Activated T-cell treated with anti-CD3 and anti-CD28 coated beads, Interleukin-2, amount 50 U/mL, for 72 hours (primary cell): ENCODE data around the gene AP1M2. TPM values are rescaled to one million over a fixed set of nuclear protein-coding genes. Genes with fewer than 3 reads are reported as not detected.

Experiments used
- ATAC-seq, 2 donors: fragments of 150-1000 bp; cut with Tn5 transposase; replicated peaks in 1 of 2; 2 replicates each; pipeline ENCODE4 v1.10.0; 2021; ENCODE audit warnings: moderate library complexity in 2 of 2, mild to moderate bottlenecking in 1 of 2
- DNase-seq, 2 donors: peaks; one replicate each; pipeline ENCODE4 v3.0.0; 2021 to 2022; ENCODE audit warnings: mixed read lengths in 1 of 2
- H3K27ac Mint-ChIP-seq: one replicate; pipeline ENCODE4 v1.8.0; 2022; ENCODE audit warnings: mild to moderate bottlenecking, moderate library complexity, mixed read lengths
- H3K27me3 Mint-ChIP-seq: one replicate; pipeline ENCODE4 v1.8.0; 2022; ENCODE audit warnings: low read depth, mixed read lengths
- H3K36me3 Mint-ChIP-seq, 2 donors: one replicate each; pipeline ENCODE4 v1.8.0; 2022; ENCODE audit warnings: mixed read lengths in 2 of 2, mild to moderate bottlenecking in 1 of 2; ENCODE audit not compliant: insufficient read depth in 2 of 2
- H3K4me1 Mint-ChIP-seq: one replicate; pipeline ENCODE4 v1.8.0; 2022; ENCODE audit warnings: low read depth, mixed read lengths
- H3K4me3 Mint-ChIP-seq, 2 donors: one replicate each; pipeline ENCODE4 v1.8.0; 2022; ENCODE audit warnings: mild to moderate bottlenecking in 2 of 2, mixed read lengths in 2 of 2, moderate library complexity in 2 of 2
- H3K9me3 Mint-ChIP-seq, 2 donors: one replicate each; pipeline ENCODE4 v1.8.0; 2022; ENCODE audit warnings: mixed read lengths in 2 of 2
- total RNA-seq, 2 donors: library from RNA; stranded (reverse); gene quantifications; one replicate each; pipeline ENCODE4 v1.2.3, GENCODE V29; 2022

The AP1M2 gene
- total RNA-seq, 2 donors from 2014 or later: not detected

DNA sequence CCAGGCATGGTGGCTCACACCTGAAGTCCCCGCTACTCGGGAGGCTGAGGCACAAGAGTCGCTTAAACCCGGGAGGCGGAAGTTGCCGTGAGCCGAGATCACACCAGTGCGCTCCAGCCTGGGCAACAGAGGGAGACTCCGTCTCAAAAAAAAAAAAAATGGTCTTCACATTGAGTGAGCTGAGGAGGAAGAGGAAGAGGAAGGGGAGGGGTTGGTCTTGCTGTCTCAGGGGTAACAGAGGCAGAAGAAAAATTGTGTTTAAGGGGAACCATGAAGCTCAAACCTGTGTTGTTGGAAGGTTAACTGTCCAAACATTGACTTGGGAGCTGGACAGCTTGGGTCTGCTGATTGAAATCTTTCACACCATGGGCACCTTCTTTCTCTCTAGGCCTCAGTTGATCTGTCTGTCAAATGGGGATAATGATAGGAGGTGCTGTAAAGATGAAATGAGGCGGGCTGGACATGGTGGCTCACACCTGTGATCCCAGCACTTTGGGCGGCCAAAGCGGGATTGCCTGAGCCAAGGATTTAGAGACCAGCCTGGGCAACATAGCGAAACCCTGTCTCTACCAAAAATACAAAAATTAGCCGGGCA lies 28.4 kb upstream of the AP1M2 start:
- peaks cover 0 to 12% of the 10 kb centered on the region in 2 donors for H3K36me3 Mint-ChIP-seq
- H3K4me3 Mint-ChIP-seq: no peak overlapping the region
- no peak for ATAC-seq
- no peaks in the 10 kb centered on the region for H3K9me3 Mint-ChIP-seq
- DNase-seq: no peak
- no peaks in the 10 kb centered on the region for H3K27me3 Mint-ChIP-seq
- peaks cover 33% of the 10 kb centered on the region for H3K4me1 Mint-ChIP-seq
- no peak overlapping the region for H3K27ac Mint-ChIP-seq

DNA sequence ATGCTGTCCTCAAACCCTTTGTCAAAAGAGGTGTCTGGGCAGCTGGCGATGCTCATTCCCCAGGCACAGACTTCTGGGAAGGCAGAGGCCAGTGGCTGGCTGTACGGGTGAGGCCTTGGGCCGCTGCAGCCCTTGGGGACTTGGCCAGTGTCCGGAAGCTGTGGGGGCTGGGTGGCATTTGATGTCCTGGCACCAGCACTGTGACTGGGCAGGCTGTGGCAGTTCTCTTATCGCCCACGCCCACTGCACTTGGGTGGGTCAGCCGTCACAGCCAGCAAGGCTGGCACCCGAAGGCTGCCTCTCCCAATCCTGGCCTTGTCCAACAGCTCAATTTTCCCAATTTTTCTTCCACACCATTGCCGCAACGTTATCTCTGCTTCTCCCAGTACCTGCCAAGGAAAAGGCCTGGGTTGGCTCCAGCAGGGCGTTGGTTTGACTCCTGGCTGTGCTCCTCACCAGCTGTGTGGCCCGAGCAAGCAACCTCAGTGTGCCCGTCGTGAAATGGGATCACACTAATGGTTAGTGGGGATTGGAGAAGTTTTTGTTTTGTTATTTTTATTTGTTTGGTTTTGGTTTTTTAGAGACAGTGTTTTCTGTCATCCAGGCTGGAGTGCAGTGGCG lies 25.5 kb upstream of the AP1M2 start:
- ATAC-seq: no peak
- Mint-ChIP-seq H3K9me3 (no peaks in the 10 kb centered on the region), H3K4me1 (peaks cover 29% of the 10 kb centered on the region), H3K4me3 (no peak overlapping the region), H3K36me3 (peaks cover 0 to 7% of the 10 kb centered on the region in 2 donors), H3K27me3 (no peaks in the 10 kb centered on the region), H3K27ac (no peak overlapping the region)
- DNase-seq: no peak

DNA sequence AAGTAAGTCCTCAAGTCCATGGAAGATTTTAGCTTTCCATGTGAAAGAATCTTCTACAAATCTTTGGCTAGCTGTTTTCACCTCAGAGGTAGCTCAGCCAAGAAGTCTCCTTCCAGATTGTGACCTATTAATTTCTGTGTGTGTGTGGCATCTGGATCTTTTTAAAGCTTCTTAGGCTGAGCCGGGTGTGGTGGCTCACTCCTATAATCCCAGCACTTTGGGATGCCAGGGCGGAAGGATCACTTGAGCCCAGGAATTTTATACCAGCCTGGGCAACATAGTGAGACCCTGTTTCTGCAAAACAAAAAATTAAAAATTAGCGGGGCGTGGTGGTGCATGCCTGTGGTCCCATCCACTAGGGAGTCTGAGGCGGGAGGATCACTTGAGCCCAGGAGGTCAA lies 24.8 kb upstream of the AP1M2 start:
- no peak overlapping the region for H3K4me3 Mint-ChIP-seq
- H3K27me3 Mint-ChIP-seq: no peaks in the 10 kb centered on the region
- H3K9me3 Mint-ChIP-seq: no peaks in the 10 kb centered on the region
- ATAC-seq: no peak
- DNase-seq: no peak
- H3K27ac Mint-ChIP-seq: no peak overlapping the region
- H3K36me3 Mint-ChIP-seq: peaks cover 0 to 7% of the 10 kb centered on the region in 2 donors
- peaks cover 29% of the 10 kb centered on the region for H3K4me1 Mint-ChIP-seq

DNA sequence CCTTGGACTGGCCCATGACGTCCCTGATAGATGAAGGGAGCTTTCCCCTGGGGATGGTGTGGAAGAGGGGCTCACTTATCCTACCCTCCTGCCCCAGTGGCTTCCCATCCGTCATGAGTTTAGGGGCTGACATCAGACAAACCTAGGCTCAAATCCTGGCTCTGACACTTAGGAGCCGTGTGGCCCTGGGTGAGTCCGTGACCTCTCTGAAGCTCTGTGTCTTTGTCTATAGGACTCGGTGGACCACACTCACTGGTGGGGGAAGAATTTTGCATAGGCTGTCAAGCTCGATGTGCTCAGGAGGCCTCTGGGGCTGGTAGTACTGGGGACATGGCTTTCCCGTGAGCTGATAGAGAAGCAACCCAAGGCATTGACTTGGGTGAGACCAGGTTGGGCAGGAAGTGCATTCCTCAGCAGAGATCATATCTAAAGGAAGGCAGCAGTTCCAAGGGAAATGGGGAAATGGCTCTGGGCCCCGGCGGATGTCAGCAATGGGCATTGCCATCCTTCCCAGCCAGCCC lies 17.4 kb upstream of the AP1M2 start:
- peak overlapping the region; percentile 79 to 98 for H3K4me3 Mint-ChIP-seq
- DNase-seq: peak in 1 of 2 donors; percentile 14

GRCh38 chr19:10603873-10604459 lies 16.9 kb upstream of the AP1M2 start:
- Mint-ChIP-seq H3K27ac (peak overlapping the region; percentile 98), H3K27me3 (no peaks in the 10 kb centered on the region), H3K9me3 (no peaks in the 10 kb centered on the region), H3K4me3 (peak overlapping the region; percentile 79 to 98), H3K36me3 (peaks cover 3 to 5% of the 10 kb centered on the region in 2 donors), H3K4me1 (peaks cover 27% of the 10 kb centered on the region)
- ATAC-seq: peak in 1 of 2 donors; percentile 12
- DNase-seq: peak; percentile 34 to 39

More for the DNA sequence above, 17.4 kb upstream of the AP1M2 start:
- peaks cover 3 to 5% of the 10 kb centered on the region in 2 donors for H3K36me3 Mint-ChIP-seq
- H3K27ac Mint-ChIP-seq: peak overlapping the region; percentile 98
- H3K4me1 Mint-ChIP-seq: peaks cover 27% of the 10 kb centered on the region
- no peaks in the 10 kb centered on the region for H3K9me3 Mint-ChIP-seq
- no peak for ATAC-seq
- no peaks in the 10 kb centered on the region for H3K27me3 Mint-ChIP-seq

DNA sequence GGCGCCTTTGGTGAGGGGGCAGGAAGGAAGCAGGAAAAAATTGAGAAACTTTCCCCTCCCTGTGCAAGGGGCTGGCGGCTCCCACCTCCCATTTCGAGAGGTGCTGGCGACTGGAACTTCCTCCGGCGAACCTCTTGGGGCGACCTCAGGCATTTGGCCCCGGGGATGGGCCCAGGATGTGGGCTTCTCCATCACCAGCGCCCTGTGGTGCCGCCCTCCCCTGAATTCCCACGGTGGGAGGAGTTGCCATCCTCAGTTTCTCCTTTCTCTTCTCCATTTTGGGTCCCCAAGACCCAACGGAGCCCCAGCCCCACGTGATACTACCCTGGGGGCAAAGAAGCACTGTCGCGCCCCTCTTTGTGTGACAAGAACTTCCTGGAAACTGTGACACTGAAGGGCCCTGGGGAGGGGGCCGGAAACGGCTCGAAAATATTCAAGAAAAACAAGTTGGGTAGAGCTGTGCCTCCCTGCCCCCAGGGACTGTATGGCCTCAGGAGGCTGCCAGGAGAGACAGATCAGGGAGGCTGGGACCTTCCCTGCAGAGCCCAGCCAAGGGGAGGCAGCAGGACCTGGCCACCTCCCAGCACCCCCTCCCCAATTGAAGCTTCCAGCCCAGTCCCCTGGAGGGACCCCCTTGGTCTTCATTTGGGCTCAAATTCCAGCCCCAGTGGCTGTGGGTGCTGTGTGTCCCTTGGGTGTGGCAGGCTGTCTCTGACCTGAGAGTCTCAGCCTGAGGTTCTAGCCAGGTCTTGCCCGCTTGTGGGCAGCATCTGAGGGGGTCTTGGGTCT lies 16.2 kb upstream of the AP1M2 start:
- Mint-ChIP-seq H3K27me3 (no peaks in the 10 kb centered on the region), H3K9me3 (no peaks in the 10 kb centered on the region), H3K27ac (peak overlapping the region; percentile 98), H3K4me1 (peaks cover 27% of the 10 kb centered on the region), H3K4me3 (peak overlapping the region; percentile 79 to 98), H3K36me3 (peaks cover 3 to 5% of the 10 kb centered on the region in 2 donors)
- ATAC-seq: peak; percentile 70
- peak; percentile 78 to 84 for DNase-seq

GRCh38 chr19:10602330-10603083 lies 15.4 kb upstream of the AP1M2 start:
- Mint-ChIP-seq H3K27ac (peak overlapping the region; percentile 98), H3K9me3 (no peaks in the 10 kb centered on the region), H3K27me3 (no peaks in the 10 kb centered on the region), H3K36me3 (peaks cover 3 to 5% of the 10 kb centered on the region in 2 donors), H3K4me3 (peak overlapping the region; percentile 79 to 98), H3K4me1 (peaks cover 27% of the 10 kb centered on the region)
- ATAC-seq (peak; percentile 84 to 86), DNase-seq (peak; percentile 87 to 91)

GRCh38 chr19:10601999-10602329 lies 14.9 kb upstream of the AP1M2 start:
- Mint-ChIP-seq H3K36me3 (peaks cover 3 to 5% of the 10 kb centered on the region in 2 donors), H3K27me3 (no peaks in the 10 kb centered on the region), H3K9me3 (no peaks in the 10 kb centered on the region), H3K4me3 (peak overlapping the region; percentile 68 to 76), H3K4me1 (peaks cover 22% of the 10 kb centered on the region), H3K27ac (no peak overlapping the region)
- DNase-seq (no peak), ATAC-seq (no peak)

GRCh38 chr19:10600149-10600548 lies 13.0 kb upstream of the AP1M2 start:
- no peak overlapping the region for H3K27ac Mint-ChIP-seq
- no peaks in the 10 kb centered on the region for H3K27me3 Mint-ChIP-seq
- no peak overlapping the region for H3K4me3 Mint-ChIP-seq
- no peak for DNase-seq
- H3K4me1 Mint-ChIP-seq: peaks cover 41% of the 10 kb centered on the region
- H3K9me3 Mint-ChIP-seq: no peaks in the 10 kb centered on the region
- ATAC-seq: no peak
- H3K36me3 Mint-ChIP-seq: peaks cover 3 to 5% of the 10 kb centered on the region in 2 donors

- no peak for DNase-seq
- ATAC-seq: no peak
- Mint-ChIP-seq H3K9me3 (no peaks in the 10 kb centered on the region), H3K36me3 (no peaks in the 10 kb centered on the region), H3K4me3 (no peak overlapping the region), H3K4me1 (peaks cover 19% of the 10 kb centered on the region), H3K27me3 (no peaks in the 10 kb centered on the region), H3K27ac (no peak overlapping the region)
Observed at GRCh38 chr19:10593820-10594637, 6.9 kb upstream of the AP1M2 start.

DNA sequence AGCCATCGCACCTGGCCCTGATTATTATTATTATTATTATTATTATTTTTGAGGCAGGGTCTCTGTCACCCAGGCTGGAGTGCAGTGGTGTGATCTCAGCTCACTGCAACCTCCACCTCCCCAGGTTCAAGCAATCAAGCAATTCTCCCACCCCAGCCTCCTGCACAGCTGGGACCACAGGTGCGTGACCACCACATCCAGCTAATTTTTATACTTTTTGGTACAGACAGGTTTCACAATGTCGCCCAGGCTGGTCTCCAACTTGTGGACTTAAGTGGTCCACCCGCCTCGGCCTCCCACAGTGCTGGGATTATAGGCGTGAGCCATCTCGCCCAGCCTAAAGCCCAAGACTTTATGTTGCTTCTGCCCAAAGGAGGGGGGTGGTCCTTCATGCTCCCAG lies 6.0 kb upstream of the AP1M2 start:
- H3K9me3 Mint-ChIP-seq: no peaks in the 10 kb centered on the region
- H3K4me3 Mint-ChIP-seq: no peak overlapping the region
- peaks cover under 1% of the 10 kb centered on the region for H3K27me3 Mint-ChIP-seq
- DNase-seq: no peak
- no peak overlapping the region for H3K27ac Mint-ChIP-seq
- no peak for ATAC-seq
- peaks cover 19% of the 10 kb centered on the region for H3K4me1 Mint-ChIP-seq
- no peaks in the 10 kb centered on the region for H3K36me3 Mint-ChIP-seq

DNA sequence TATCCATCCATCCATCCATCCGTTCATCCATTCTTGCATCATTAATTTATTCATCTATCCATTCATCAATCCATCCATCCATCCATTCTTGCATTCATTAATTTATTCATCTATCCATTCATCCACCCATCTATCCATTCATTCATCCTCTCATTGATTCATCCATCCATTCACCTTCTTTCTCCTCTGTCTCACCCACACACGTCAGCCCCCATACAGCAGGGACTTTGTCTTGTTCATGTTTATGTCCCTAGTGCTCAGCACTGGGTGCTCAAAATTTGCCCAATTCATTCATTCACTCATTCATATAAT lies 683 bp upstream of the AP1M2 start:
- no peak overlapping the region for H3K4me3 Mint-ChIP-seq
- no peak overlapping the region for H3K27ac Mint-ChIP-seq

More for the DNA sequence above, 683 bp upstream of the AP1M2 start:
- H3K4me1 Mint-ChIP-seq: peaks cover 6% of the 10 kb centered on the region
- H3K36me3 Mint-ChIP-seq: no peaks in the 10 kb centered on the region
- DNase-seq (no peak), ATAC-seq (no peak)
- H3K9me3 Mint-ChIP-seq: peaks cover 0 to 6% of the 10 kb centered on the region in 2 donors
- peaks cover 11% of the 10 kb centered on the region for H3K27me3 Mint-ChIP-seq
